Aortic smooth muscle cell (primary cell): ENCODE results near the gene MRPL51. TPM values are rescaled to one million over a fixed set of nuclear protein-coding genes. Genes with fewer than 3 reads are reported as not detected.

Experiments used
- total RNA-seq: library from RNA; depleted of rRNA; stranded (reverse); fragments of >200 nt; gene quantifications from 2 replicates; pipeline ENCODE4 v1.2.3, GENCODE V29; 2014

The MRPL51 gene
- total RNA-seq = 182 and 190 TPM in 2 replicates

GRCh38 chr12:6492838-6493496 lies at the start of gene MRPL51:
Gene MRPL51, minus strand, starts transcription at chr12:6493262. Its CDS starts 126 bp downstream, at chr12:6493136.

GRCh38 chr12:6533923-6534694 lies 41.0 kb upstream of the MRPL51 start, which contains the start of gene GAPDH:
Gene GAPDH, plus strand, starts transcription at chr12:6534517. Its CDS starts 316 bp downstream, at chr12:6534833.

GRCh38 chr12:6493497-6494257 lies 615 bp upstream of the MRPL51 start, which contains the start of gene NCAPD2:
Gene NCAPD2, plus strand, starts transcription at chr12:6494102. Its CDS starts 997 bp downstream, at chr12:6495099.

GRCh38 chr12:6470375-6471163 lies 22.5 kb downstream of the MRPL51 start, which contains the start of gene VAMP1:
Gene VAMP1, minus strand, starts transcription at chr12:6470677. Its CDS starts 146 bp downstream, at chr12:6470531.

GRCh38 chr12:6451348-6452244 lies 41.5 kb downstream of the MRPL51 start, which contains the start of gene TAPBPL:
Gene TAPBPL, plus strand, starts transcription at chr12:6452042. Its CDS starts 207 bp downstream, at chr12:6452249.

GRCh38 chr12:6444704-6445688 lies 48.1 kb downstream of the MRPL51 start, which contains the start of gene CD27:
Gene CD27, plus strand, starts transcription at chr12:6444955. Its CDS starts 141 bp downstream, at chr12:6445096.

Other genes starting within 250 kb of the MRPL51 start
- gene PLEKHG6, start 182.6 kb downstream of the MRPL51 start, total RNA-seq = not detected in 2 replicates
- 92.7 and 109 TPM in 2 replicates for gene TNFRSF1A, start 151.2 kb downstream of the MRPL51 start, total RNA-seq
- not detected in 2 replicates for gene SCNN1A, start 117.7 kb downstream of the MRPL51 start, total RNA-seq
- gene LTBR, start 109.1 kb downstream of the MRPL51 start, total RNA-seq = 42.1 and 47.6 TPM in 2 replicates
- gene CD27, start 48.3 kb downstream of the MRPL51 start, total RNA-seq = 0.12 and 0.13 TPM in 2 replicates
- 7.8 and 11.6 TPM in 2 replicates for gene TAPBPL, start 41.2 kb downstream of the MRPL51 start, total RNA-seq
- 11.6 and 14.9 TPM in 2 replicates for gene VAMP1, start 22.6 kb downstream of the MRPL51 start, total RNA-seq
- 43.6 and 59.2 TPM in 2 replicates for gene NCAPD2, start 840 bp upstream of the MRPL51 start, total RNA-seq
- gene GAPDH, start 41.3 kb upstream of the MRPL51 start, total RNA-seq = 8,383 and 9,740 TPM in 2 replicates
- 30.0 and 44.3 TPM in 2 replicates for gene IFFO1, start 62.8 kb upstream of the MRPL51 start, total RNA-seq
- 12.3 and 19.0 TPM in 2 replicates for gene NOP2, start 75.0 kb upstream of the MRPL51 start, total RNA-seq
- gene CHD4, start 114.1 kb upstream of the MRPL51 start, total RNA-seq = 228 and 268 TPM in 2 replicates
- not detected in 2 replicates for gene LPAR5, start 142.7 kb upstream of the MRPL51 start, total RNA-seq
- 0.13 and 0.25 TPM in 2 replicates for gene ACRBP, start 154.2 kb upstream of the MRPL51 start, total RNA-seq
- 26.0 and 41.9 TPM in 2 replicates for gene ING4, start 169.9 kb upstream of the MRPL51 start, total RNA-seq
- 9.2 and 10.6 TPM in 2 replicates for gene ZNF384, start 196.1 kb upstream of the MRPL51 start, total RNA-seq
- gene PIANP, start 207.6 kb upstream of the MRPL51 start, total RNA-seq = 0.13 TPM in 1 of 2 replicates, not detected in the other
- gene COPS7A, start 230.8 kb upstream of the MRPL51 start, total RNA-seq = 143 and 164 TPM in 2 replicates